Fibroblast of lung (primary cell): ENCODE measurements around the gene RUVBL2.

Source experiments
- EZH2 ChIP-seq: IDR thresholded peaks from 2 replicates; pipeline ENCODE4 v1.5.1; 2012; ENCODE audit warnings: low read length, control low read depth, mild to moderate bottlenecking; ENCODE audit errors: missing control alignments
- TF ChIP-seq, protein P1 (sequence below), 2 donors: IDR thresholded peaks in 1 of 2; conservative IDR thresholded peaks in 1 of 2; 1 replicate in 1 of 2; 2 replicates in 1 of 2; pipeline ENCODE4 v1.5.1; 2011 to 2012; ENCODE audit warnings: low read length in 2 of 2, control low read depth in 1 of 2, inconsistent platforms in 1 of 2, low read depth in 1 of 2, mild to moderate bottlenecking in 1 of 2

DNA sequence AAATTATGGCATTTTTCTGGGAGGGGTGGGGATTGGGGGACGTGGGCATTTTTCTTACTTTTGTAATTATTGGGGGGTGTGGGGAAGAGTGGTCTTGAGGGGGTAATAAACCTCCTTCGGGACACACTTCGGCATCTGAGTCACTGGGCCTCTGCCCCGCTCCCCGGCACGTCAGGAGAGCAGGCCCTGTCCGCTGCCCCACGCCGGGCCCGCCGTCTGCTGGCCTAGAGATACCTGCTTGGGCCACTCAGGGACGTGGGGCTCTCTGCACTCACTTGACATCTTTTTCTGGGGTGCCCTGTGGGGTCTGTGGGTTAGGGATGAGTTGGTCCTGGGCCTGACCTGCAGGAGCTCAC, 32.0 kb upstream of the RUVBL2 start:
- TF ChIP-seq, protein P1, sequence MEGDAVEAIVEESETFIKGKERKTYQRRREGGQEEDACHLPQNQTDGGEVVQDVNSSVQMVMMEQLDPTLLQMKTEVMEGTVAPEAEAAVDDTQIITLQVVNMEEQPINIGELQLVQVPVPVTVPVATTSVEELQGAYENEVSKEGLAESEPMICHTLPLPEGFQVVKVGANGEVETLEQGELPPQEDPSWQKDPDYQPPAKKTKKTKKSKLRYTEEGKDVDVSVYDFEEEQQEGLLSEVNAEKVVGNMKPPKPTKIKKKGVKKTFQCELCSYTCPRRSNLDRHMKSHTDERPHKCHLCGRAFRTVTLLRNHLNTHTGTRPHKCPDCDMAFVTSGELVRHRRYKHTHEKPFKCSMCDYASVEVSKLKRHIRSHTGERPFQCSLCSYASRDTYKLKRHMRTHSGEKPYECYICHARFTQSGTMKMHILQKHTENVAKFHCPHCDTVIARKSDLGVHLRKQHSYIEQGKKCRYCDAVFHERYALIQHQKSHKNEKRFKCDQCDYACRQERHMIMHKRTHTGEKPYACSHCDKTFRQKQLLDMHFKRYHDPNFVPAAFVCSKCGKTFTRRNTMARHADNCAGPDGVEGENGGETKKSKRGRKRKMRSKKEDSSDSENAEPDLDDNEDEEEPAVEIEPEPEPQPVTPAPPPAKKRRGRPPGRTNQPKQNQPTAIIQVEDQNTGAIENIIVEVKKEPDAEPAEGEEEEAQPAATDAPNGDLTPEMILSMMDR (conservative IDR thresholded peaks at IDR 0.05 in 1 of 2, IDR thresholded peaks at IDR 0.05 in 1 of 2; ENCODE audit: low read depth in 1 of 2, low read length in 2 of 2) = no peak
- TF ChIP-seq EZH2 = no peak
